A549 treated with AZD2906 at 1 μM for 4 hours (cell line): ENCODE data around the gene STX16. TPM values are rescaled to one million over a fixed set of nuclear protein-coding genes. Genes with fewer than 3 reads are reported as not detected.

Source experiments
- total RNA-seq: library from RNA; stranded (reverse); fragments of 200-300 nt; extraction: Qiagen RNA extraction; gene quantifications from 5 replicates; pipeline ENCODE4 v1.2.3, GENCODE V29; 2022

Gene STX16, protein sequence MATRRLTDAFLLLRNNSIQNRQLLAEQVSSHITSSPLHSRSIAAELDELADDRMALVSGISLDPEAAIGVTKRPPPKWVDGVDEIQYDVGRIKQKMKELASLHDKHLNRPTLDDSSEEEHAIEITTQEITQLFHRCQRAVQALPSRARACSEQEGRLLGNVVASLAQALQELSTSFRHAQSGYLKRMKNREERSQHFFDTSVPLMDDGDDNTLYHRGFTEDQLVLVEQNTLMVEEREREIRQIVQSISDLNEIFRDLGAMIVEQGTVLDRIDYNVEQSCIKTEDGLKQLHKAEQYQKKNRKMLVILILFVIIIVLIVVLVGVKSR
- 29.0 to 33.9 TPM (median 30.2 TPM) in 5 replicates for total RNA-seq

DNA sequence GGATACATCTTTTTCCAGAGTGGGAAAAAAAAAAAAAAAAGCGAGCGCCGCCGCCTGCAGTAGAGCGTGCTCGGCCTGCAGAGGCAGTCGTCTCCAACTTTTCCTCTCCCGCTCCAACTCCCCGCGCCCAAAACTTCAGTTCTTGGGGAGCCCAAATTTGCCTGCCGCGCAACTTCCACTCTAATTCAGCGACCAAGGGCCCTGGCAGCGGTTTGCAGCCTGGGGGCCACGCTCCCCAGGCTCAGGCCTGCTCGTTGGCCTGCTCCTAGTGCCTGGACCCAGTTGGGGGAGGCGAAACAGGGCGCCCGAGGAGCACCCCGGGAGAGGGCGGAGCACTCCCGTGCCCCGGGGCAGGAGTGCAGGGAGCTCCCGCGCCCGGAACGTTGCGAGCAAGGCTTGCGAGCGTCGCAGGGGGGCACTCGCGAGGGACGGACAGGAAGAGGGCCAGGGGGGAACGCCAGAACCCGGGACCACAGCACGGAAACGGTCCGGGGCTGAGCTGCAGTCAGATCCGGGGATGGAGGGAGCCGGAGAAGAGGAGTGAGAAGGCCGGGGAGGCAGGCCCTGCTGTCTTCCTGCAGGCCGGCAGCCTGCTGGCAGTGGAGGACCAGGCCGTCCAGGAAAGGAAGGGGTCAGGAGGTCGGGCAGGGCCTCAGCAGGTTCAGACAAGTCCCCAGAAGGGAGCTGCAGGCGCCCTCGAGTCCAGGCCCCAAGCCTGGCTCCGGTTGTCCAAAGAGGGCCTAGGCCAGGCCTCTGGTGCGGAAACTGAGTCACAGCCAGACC, at the start of gene STX16:
Gene STX16 (plus strand): TSS at position 508 of the 783 bp plus-strand sequence. CDS start 724 bp downstream, outside the sequence.

GRCh38 chr20:58692579-58693225, 41.6 kb downstream of the STX16 start, which contains the start of gene NPEPL1:
NPEPL1 (plus strand) TSS chr20:58692800; CDS start chr20:58692901, 101 bp downstream.

Other genes starting within 250 kb of the STX16 start
- 0.03 to 0.20 TPM (median 0.06 TPM) in 5 replicates for gene APCDD1L, start 135.9 kb upstream of the STX16 start, total RNA-seq
- gene NPEPL1, start 41.5 kb downstream of the STX16 start, total RNA-seq: 29.8 to 35.9 TPM (median 34.4 TPM) in 5 replicates
- gene GNAS-AS1, start 199.6 kb downstream of the STX16 start, total RNA-seq: not detected in 5 replicates
- gene GNAS, start 201.4 kb downstream of the STX16 start, total RNA-seq: 686 to 769 TPM (median 723 TPM) in 5 replicates